Measurements from ENCODE around the gene ZDHHC14.

ZDHHC14 gene

GRCh38 chr6:157667211-157668008 lies 286.4 kb downstream of the ZDHHC14 start:
- peak; percentile 87 for ATAC-seq
- no peak for TF ChIP-seq ZNF565 (CRISPR knock-in tag; conservative IDR thresholded peaks at IDR 0.05; ENCODE audit: low read depth)
- no peak for TF ChIP-seq TOX (CRISPR knock-in tag; IDR thresholded peaks at IDR 0.05; ENCODE audit: borderline replicate concordance)
- TF ChIP-seq ZFP3 (CRISPR knock-in tag; IDR thresholded peaks at IDR 0.05) = no peak
- TF ChIP-seq PATZ1 (CRISPR knock-in tag; IDR thresholded peaks at IDR 0.05; ENCODE audit: borderline replicate concordance) = no peak
- no peak for TF ChIP-seq BACH2 (CRISPR knock-in tag; IDR thresholded peaks at IDR 0.05; ENCODE audit: borderline replicate concordance)
- no peak for TF ChIP-seq RARB (CRISPR knock-in tag; IDR thresholded peaks at IDR 0.05)
- no peak for TF ChIP-seq ZNF70 (CRISPR knock-in tag; IDR thresholded peaks at IDR 0.05)
- no peak for TF ChIP-seq ESRRG (CRISPR knock-in tag; IDR thresholded peaks at IDR 0.05)

GRCh38 chr6:157668009-157668401 lies 287.0 kb downstream of the ZDHHC14 start:
- ATAC-seq = no peak; the same call in 2 of the 3 replicates
- TF ChIP-seq TOX (CRISPR knock-in tag; IDR thresholded peaks at IDR 0.05; ENCODE audit: borderline replicate concordance) (no peak), ZNF8 (CRISPR knock-in tag; IDR thresholded peaks at IDR 0.05) (no peak), RARB (CRISPR knock-in tag; IDR thresholded peaks at IDR 0.05) (no peak), ZNF565 (CRISPR knock-in tag; conservative IDR thresholded peaks at IDR 0.05; ENCODE audit: low read depth) (no peak), TCF4 (CRISPR knock-in tag; IDR thresholded peaks at IDR 0.05; ENCODE audit: borderline replicate concordance) (no peak), GLIS3 (CRISPR knock-in tag; IDR thresholded peaks at IDR 0.05) (no peak), ZNF70 (CRISPR knock-in tag; IDR thresholded peaks at IDR 0.05) (no peak)

GRCh38 chr6:157668713-157669112 lies 287.7 kb downstream of the ZDHHC14 start:
- no peak for ATAC-seq
- TF ChIP-seq TCF4 (CRISPR knock-in tag; IDR thresholded peaks at IDR 0.05; ENCODE audit: borderline replicate concordance) = no peak
- TF ChIP-seq PPARA (CRISPR knock-in tag; IDR thresholded peaks at IDR 0.05; ENCODE audit: borderline replicate concordance) = no peak
- TF ChIP-seq ZFP3 (CRISPR knock-in tag; IDR thresholded peaks at IDR 0.05) = no peak
- no peak for TF ChIP-seq CSRNP3 (CRISPR knock-in tag; IDR thresholded peaks at IDR 0.05)

GRCh38 chr6:157669323-157669722 lies 288.3 kb downstream of the ZDHHC14 start:
- TF ChIP-seq SNAI2 (CRISPR knock-in tag; IDR thresholded peaks at IDR 0.05) (no peak), CREB5 (CRISPR knock-in tag; IDR thresholded peaks at IDR 0.05; ENCODE audit: low read depth) (no peak), TCF4 (CRISPR knock-in tag; IDR thresholded peaks at IDR 0.05; ENCODE audit: borderline replicate concordance) (no peak), RARB (CRISPR knock-in tag; IDR thresholded peaks at IDR 0.05) (no peak), ISL1 (CRISPR knock-in tag; IDR thresholded peaks at IDR 0.05) (no peak)
- ATAC-seq = no peak

- peak; percentile 80 for ATAC-seq
- TF ChIP-seq ARNTL (CRISPR knock-in tag; IDR thresholded peaks at IDR 0.05; ENCODE audit: borderline replicate concordance, low read depth) (no peak), RARB (CRISPR knock-in tag; IDR thresholded peaks at IDR 0.05) (no peak), ISL1 (CRISPR knock-in tag; IDR thresholded peaks at IDR 0.05) (no peak), ESRRG (CRISPR knock-in tag; IDR thresholded peaks at IDR 0.05) (no peak), GLIS3 (CRISPR knock-in tag; IDR thresholded peaks at IDR 0.05) (no peak), ZC3H10 (CRISPR knock-in tag; IDR thresholded peaks at IDR 0.05) (no peak), TSHZ2 (CRISPR knock-in tag; IDR thresholded peaks at IDR 0.05) (no peak), BACH2 (CRISPR knock-in tag; IDR thresholded peaks at IDR 0.05; ENCODE audit: borderline replicate concordance) (no peak), SNAI2 (CRISPR knock-in tag; IDR thresholded peaks at IDR 0.05) (no peak), CSRNP3 (CRISPR knock-in tag; IDR thresholded peaks at IDR 0.05) (no peak), ZFP3 (CRISPR knock-in tag; IDR thresholded peaks at IDR 0.05) (no peak), PPARA (CRISPR knock-in tag; IDR thresholded peaks at IDR 0.05; ENCODE audit: borderline replicate concordance) (no peak), POU6F1 (CRISPR knock-in tag; IDR thresholded peaks at IDR 0.05; ENCODE audit: borderline replicate concordance, low read depth) (no peak), ZNF8 (CRISPR knock-in tag; IDR thresholded peaks at IDR 0.05) (no peak), TCF4 (CRISPR knock-in tag; IDR thresholded peaks at IDR 0.05; ENCODE audit: borderline replicate concordance) (no peak), CSDC2 (CRISPR knock-in tag; IDR thresholded peaks at IDR 0.05) (no peak)
These were observed 288.8 kb downstream of the ZDHHC14 start for GRCh38 chr6:157669747-157670216.

Data from SK-N-SH treated with all-trans-retinoic acid at 6 μM for 48 hours (cell line).